NCI-H524 (cell line): ENCODE measurements around the gene LAPTM5.

Experiments used
- DNase-seq, 2 experiments: peaks; one replicate each; lab custom pipeline; 2025; lab: John Stamatoyannopoulos, UW

The LAPTM5 gene

DNA sequence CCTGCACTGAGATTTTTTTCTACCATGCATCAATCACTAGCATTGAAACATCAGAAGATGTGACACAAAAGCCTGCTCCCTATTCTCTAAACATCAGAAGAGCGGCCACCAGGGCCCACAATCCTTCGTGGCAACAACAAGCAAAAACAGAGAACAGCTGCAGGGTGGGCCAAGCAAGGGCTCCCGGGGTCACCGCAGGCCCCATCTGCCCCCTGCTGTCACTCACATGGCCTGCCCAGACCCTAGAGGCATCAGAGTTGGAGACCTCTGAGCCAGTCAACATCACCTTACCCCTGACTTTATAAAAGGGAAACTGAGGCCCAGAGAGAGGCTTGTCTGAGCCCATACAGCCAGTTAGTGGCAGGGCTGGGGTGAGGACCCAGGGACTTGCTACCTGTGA is 1.8 kb downstream of the LAPTM5 start:
- DNase-seq, result no peak

DNA sequence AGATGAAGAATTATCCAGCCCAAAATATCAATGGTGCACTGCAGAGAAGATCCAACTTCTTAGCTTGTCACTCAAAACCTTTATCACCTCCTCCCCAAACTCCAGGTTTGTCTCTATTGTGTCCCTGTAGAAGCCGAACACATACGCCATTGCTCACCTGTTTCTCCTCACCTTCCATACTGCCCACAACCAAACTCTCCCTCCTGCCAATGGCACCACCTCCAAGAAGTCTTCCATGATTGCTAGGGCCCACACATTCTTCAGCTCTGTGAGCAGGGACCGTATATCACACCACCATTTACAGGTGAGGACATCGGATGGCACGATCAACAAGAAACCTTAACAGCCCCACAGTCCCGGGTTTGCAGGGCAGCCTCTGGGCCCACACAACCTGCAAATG is 2.2 kb downstream of the LAPTM5 start:
- DNase-seq, result no peak

DNA sequence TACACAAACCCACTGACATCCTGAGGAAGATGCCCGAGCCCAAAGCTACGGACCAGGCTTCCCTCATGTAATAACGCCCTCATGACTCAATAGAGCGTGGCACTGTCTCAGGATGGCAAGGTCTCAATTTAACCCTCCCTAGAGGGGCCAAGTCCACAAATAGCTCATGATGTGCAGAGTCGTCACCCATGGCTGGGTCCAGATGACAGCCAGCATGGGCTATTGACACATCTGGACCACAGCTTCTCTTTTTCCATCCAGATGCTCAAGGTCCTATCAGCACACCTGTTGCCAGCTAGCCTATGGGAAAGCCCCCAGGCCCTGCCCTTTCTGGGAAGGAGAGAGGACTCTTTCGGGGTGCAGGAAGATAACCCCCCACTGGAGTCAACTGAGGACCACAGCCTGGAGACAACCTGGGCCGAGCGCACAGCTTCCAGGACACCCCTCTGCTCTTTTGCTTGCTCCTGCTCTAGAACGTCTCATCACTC is 2.8 kb downstream of the LAPTM5 start:
- no peak for DNase-seq

DNA sequence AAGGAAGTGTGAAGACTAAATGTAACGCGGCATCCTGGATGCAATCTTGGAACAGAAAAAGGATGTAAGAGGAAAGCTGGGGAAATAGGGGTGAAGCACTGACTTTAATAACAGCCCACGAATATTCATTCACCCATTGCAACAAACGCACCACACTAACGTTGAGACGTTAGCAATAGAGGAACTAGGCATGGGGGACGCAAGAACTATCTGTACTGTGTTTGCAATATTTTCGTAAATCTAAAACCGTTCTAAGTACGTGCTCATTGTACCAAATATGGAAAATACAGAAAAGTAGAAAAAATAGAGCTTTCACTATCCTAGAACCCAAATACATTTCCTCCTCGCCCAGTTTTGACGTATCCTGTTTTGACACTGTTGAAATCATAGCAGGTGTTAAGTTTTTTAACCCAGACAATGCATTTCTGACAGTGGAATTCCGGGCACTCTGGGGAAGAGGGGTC is 3.9 kb downstream of the LAPTM5 start:
- DNase-seq, result no peak

DNA sequence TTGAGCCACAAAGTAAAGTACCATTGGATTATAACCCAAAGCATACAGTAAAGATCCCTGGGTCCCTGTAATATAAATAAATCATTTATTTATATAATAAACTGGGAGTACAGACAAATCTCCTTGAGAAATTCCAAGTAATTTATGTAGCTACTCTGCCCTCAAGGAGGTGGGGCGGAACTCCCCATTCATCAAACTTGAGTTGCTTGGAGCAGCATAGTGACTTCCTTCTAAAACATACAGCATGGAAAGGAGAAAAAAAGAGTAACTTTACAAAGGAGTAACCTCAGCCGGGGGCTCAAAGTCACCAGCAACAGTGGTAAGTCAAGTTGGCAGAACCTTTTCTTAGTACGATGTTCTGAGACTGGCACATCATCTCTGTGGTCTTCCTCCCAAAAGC is 4.5 kb downstream of the LAPTM5 start:
- DNase-seq, result no peak

DNA sequence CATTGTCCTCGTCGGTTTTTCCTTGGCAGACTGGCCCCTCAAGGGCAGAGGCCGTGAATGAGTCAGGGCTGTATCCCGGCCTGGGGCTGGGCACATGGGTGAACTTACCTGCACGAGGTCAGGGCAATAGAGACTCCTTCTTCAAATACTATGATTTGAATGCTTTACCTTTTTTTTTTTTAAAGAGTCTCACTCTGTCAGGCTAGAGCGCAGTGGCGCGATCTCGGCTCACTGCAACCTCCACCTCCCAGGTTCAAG is 5.0 kb downstream of the LAPTM5 start:
- DNase-seq, result no peak

DNA sequence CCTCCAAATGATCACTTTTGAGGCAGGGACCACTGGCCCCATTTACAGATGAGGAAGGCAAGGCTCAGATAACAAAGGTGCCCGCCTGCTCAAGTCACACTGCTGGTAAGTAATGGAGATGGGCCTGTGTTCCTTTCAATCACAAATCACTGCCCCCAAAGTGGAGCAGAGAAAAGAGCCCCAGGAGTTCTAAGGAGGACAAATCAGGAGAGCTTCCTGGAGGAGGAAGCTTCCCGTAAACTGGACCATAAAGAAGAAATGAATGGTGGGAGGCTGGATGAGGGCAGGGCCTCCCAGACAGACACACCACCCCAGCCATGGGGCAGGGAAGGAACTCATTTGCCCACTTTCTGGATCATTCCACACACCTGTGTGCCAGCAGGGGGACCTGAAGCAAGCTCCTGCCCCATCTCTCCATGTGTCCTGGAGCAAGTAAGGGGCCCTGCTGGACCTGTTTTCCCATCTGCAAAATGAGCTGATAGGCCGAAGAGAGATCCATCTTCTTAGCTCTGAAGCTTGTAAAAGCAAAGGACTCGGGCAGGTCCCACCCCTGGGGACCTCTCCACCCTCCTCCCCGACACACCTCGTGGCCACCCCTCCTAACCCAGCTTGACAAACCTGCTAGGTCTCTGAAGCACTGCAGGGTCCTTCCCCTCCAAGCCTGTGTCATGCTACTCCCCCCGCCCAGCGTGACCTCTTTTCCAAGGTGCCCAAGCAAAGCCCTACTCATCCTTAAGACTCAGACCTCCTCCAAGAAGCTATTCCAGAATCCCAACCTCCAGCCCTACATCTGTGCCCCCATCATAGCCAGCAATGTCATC is 5.5 kb downstream of the LAPTM5 start:
- DNase-seq, result no peak

DNA sequence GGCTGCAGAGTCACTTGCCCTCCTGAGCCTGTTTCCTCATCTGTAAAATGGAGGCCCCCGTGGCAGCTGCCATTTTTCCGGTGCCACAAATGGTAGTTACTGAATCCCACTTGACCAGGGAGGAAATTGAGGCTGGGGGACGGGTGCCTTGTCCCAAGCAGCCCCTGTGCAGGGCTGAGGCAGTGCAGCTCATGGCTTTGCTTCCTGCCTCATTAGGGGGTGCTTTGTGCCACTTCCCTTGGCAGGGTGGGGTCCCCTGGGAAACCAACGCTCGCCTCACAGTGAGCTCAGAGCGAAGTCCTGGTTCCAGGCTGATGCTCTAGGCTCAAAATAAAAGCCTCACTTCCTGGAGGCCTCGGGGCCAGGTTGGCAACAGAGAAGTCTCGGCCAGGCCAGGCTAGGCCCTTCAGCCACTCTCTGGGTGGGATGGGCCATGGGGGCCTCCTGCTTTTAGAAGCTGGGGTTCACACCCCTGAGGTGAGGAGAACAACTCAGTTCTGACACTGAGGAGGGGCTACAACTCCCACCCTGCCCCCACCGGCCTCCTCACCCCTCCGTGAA is 6.8 kb downstream of the LAPTM5 start:
- DNase-seq, result no peak

DNA sequence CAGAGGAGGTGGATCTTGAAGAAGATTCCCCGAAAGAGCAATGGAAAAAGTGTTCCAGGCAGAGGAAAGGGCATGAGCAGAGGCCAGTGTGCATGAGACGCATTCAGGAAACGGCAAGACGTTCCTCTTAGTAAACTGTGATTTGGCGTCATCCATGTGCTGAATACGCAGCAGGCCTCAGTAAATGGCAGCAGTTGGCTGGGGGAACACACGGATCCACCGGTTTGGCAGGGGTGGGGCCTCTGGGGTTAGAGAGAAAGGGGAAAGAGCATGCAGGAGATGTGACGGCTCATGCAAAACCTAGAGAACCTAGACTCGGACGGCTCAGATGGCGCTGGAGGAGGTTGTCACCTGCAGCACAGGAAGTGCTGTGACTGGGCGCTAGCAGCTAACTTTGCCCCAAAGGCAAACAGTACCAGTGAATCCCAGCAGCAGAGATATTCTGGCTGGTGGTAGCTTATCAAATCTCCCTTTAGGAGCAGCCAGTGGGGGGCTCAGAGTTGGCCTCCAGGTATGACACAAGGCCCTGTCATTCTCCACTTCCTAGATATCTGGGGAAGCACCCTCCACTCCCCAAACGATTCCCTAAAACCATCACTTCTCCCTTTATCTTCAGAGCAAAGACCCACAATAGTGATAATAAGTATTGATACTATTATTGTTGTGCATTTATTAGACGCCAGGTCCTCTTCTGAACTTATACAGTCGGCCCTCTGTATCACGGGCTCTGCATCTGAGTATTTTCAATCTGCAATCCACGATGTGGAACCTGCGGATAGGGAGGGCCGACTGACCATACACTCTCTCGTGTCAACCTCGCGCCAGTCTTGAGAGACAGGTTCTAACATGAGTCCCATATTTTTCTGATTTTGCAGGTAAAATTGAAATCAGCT is 7.6 kb downstream of the LAPTM5 start:
- no peak for DNase-seq

DNA sequence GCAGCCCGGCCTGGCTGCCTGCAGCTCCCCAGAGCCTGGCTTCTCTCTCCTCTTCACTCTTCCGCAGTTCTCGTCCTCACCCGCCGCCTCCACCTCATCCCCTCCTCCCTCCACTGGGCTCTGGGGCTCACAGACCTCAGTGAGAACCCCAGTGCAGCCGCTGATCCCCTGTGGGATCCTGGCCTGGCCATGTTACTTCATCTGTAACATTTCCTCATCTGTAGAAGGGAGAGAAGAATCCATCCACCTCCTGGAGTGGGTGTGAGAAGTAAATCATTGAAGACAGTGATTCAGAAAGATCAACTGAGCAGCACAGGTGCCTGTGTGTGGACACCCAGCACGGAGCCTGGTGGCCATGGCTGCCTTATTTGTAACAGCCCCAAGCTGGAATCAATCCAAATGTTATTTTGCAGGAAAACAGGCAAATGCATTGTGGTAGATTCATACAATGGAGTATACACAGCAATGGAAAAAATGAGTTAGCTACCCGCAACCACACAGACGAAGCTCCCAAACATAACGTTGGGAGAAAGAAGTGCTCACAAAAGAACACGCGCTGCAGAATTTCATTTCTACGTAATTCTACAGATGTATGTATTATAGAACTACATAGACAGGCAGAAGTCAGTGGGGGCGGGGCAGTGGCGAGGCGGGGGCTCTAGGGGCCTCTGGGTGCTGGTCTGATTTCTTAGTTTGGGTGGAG is 8.7 kb downstream of the LAPTM5 start:
- no peak for DNase-seq

DNA sequence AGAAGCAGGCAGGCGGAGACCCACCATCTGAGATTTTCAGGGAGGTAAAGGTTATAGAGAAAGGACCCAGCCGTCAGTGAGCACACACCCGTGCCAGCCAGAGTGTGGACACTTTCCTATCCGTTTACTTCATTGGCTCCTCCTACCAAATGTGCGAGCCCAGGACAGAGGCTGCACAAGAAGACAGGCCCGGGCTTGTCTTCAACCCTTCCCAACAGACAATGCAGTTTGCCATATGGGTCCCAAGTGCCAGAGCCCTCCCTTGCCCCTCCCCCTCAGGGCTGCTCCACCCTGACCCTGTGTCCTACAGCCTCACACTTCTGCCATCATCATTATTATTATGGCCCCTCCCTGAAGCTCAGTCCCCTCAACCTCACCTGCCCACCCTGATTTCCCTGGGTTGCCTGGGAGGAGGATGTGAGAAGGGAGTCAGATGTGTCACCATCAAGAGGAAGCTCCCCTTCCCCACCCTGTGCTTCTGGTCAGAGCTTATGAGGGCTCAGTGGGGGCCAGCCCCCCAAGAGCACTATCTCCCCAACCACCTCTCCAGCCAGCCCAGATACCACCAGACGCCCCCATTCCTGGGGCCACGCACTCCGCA is 9.4 kb downstream of the LAPTM5 start:
- peak; percentile 66 to 79 for DNase-seq

DNA sequence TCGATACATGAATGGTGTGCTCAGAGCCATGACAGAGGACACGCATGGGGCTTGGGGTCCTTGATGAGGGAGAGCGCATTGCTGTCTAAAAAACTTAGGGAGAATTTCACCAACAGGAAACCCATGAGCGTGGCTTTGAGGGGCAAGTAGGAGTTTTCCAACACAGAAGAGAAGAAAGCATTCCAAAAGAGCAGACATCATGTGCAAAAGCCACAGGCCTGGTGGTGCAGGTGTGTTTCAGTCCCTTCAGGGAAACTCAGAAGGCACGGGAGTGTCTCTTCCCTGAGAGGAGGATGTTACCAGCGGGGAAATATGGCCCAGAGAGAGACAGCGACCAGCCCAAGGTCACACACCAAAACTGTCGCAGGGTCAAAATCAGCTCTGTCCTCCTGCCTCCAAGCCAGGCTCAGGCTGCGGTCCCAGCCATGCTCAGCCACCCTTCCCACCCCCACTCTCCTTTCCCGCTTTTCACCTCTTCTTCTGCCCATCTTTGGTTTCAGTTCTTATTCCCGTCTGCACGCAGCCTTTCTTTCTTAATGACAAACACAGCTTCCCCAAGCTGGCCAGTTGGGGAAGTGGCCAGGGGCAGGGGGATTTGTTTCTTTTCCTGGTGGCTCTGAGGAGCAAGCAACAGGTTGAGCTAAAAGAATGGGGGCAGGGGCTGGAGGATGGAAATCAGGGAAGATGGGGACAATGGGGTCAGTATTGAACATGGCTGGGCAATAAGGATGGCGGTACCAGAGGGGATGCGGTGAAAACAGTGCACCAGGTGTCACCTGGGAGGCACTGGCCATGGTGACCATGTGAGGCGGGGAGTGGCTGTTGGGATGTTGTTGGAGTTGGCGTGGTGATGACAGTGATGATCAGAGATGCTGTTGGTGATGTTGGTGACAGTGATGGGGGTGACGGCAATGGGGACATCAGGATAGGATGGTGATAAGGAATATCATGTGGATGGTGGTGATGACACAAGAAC is 10.3 kb downstream of the LAPTM5 start:
- no peak for DNase-seq

DNA sequence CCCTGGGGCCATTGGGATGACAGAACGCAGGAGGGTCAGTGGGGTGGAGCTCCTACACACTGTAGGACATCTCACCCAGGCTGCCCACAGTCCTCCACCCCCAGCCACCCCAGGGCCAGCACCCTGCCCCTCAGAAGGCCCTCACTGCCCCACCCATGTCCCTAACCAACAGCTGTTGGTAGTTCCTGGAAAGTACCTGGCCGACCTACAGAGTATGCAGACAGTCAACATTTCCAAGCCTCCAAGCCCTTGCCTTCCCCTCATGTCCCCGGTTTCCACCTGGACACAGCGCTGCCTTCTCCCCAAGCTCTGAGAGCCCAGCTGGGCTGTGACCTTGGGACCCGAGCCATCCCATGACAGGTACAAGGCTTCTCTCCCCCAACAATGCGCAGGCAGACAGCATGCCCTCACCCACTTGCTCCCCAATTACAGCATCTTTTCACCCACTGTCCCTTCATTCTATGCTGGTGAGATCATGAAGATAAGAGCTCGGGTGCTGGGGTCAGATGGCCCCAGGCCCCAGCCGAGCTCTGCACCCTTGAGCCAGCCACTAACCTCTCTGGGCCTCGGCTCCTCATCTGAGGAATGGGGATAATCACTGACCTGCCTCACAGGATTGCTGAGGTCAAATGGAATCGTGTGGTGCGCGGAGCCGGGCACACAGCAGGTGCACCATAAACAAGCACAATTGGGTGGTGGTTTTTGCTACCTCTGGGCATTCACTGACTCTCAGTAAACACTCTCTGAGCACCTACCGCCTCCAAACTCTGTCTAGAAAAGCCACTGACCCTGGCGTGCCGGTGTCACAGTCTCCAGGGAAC is 11.2 kb downstream of the LAPTM5 start:
- no peak for DNase-seq

DNA sequence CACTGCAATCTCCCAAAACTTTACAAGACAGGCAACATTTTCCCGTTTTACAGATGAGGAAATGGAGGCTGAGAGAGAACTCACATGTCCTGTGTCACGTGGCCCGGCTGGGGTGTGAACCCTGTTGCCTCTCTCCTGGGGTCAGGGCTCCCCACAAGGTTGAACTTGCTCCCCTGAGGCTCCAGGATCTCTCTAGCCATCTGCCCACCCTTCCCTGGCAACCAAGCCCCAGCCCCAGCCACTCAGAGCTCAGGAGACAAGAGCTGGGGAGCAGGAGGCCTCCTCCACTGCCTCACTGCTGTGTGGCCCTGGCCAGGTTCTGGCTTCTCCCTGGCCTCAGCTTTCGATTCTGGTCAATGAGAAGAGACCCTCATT is 11.8 kb downstream of the LAPTM5 start:
- no peak for DNase-seq

DNA sequence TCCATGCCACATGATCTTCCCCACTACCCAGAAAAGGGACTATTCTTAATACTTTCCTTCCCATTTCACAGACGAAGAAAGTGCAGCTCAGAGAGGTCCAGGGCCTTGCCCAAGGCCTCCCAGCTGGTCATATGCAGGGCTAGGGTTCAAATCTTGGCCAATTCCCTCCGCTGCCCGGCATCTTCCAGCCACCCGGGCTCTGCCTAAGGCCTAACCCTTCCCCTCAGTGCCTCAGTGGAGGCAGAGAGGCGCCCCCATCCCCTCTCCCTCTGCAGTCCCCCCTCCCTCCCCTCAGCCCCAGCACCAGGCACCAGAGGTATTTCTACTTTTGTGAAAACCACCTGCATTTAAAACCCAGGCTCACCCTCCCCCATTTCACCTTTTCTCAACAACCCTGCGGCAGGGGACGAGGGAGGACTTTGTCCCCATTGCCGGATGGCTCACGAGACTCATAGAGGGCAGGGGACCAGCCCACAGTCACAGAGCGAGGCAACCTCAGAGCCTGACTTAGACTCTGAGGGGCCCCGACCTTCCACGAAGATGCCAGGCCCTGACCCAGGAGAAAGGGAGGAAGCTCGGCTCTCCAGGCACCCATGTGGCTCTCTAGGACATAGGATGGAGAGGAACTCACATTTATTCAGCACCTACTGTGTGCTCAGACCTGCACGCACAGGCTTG is 12.3 kb downstream of the LAPTM5 start:
- no peak for DNase-seq

DNA sequence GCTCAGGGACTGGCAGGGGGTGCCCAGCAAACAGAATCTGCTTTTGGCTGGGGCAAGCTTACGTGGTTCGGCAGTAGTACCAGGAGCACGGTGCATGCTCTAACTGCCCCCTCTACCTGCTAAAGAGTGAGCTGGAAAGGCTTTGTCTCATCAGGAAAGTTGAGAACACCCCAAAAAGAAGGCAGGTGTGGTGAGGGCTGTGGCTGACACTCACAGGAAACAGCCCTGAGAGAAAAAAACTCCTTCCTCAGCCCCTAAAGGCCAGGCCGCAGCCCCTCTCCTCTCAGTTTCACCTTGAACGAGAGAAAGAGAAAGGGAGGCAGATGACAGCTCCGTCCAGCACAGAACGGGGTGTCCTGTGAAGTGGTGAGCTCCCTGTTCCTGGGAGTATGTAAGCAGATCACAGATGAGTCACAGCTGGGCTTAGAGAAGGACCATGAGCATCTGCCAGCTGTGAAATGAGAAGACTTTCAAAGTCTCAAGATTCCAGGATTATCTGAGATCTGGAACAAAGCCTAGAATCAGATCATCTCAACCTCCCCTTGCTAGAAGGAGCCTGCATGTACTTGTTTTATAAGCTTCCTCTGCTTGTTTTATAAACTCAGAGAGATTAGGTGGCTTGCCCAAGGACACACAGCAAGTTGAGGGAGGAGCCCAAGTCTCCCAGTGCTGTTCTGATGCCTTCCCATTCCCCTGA is 13.4 kb downstream of the LAPTM5 start:
- peak in 1 of 2 experiments; percentile 15 for DNase-seq

DNA sequence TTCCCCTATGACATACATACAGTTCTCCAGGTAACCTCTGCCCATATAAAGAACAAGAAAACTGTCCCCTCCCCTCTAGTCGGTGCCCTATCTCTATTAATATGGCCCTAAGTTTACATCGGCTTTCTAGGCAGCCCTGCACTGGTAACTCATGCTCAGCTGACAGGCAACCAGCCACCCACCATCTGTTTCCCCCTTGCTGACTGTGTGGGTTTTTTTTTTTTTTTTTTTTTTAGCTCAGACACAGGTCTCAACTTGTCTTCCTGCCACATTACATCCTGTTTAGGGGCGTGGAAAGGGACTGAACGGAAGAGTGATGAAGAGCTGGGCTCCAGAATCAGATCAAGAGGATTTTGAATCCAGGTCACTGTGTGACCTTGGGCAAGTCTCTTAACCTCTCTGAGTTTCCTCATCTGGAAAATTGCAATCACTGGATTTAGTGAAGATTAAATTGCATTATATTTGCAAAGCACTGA is 14.0 kb downstream of the LAPTM5 start:
- peak; percentile 58 to 69 for DNase-seq

DNA sequence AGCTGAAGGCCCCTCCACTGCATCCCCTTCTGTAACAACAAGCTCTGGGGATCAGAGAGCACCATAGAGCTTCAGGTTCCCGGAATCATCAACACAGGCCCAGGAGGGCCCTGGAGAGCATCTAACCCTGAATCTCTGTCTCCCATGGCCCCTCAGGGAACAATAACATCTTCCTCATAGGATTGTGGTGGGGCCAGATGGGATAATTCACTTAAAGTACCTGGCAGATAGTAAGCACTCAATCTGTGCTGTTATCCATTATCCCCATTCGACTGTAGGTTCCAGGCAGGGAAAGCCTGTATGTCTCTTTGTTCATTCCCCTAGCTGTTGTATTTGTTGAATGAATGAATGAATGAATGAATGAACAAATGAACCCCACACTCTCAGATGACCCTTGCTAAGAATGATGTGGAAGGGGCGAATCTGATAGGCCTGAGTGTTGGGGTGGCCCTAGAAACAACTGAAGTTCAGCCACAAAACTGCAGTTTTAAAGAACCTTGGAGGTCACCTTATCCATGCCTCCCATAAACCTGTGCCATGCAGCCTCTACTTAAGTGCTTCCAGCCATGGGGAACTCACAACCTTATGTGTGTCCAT is 14.5 kb downstream of the LAPTM5 start:
- peak; percentile 21 to 74 for DNase-seq
